Neural cell (in vitro differentiated cells): ENCODE results near the gene LTB4R2. TPM values are rescaled to one million over a fixed set of nuclear protein-coding genes. Genes with fewer than 3 reads are reported as not detected.

Source experiments
- H2AFZ ChIP-seq: fragments of 200-600, 300-800 bp; sonication (generic), shearing (Covaris generic); 2 replicates; pipeline ENCODE4 v1.6.0; 2014; ENCODE audit warnings: low read depth, mild to moderate bottlenecking, antibody characterized with exemption, low read length, moderate library complexity
- H3F3A ChIP-seq: fragments of 200-600 bp; shearing (Covaris generic); 2 replicates; pipeline ENCODE4 v1.6.1; 2016; ENCODE audit warnings: mild to moderate bottlenecking, moderate library complexity, mixed read lengths, antibody characterized with exemption, low read length; ENCODE audit not compliant: insufficient read depth, poor library complexity, severe bottlenecking
- H3K27ac ChIP-seq: fragments of 200-600, 300-800 bp; sonication (generic), shearing (Covaris generic); 2 replicates; pipeline ENCODE4 v1.5.1; 2014; ENCODE audit warnings: mild to moderate bottlenecking, low read length, moderate library complexity
- H3K27me3 ChIP-seq: fragments of 300-800, 200-600 bp; sonication (generic), shearing (Covaris generic); 2 replicates; pipeline ENCODE4 v1.6.0; 2014; ENCODE audit warnings: mild to moderate bottlenecking, low read depth, low read length, moderate library complexity; ENCODE audit not compliant: insufficient read depth
- H3K36me3 ChIP-seq: fragments of 300-800, 200-600 bp; sonication (generic), shearing (Covaris generic); 2 replicates; pipeline ENCODE4 v1.5.1; 2014; ENCODE audit warnings: mild to moderate bottlenecking, antibody characterized with exemption, low read length, moderate library complexity; ENCODE audit not compliant: insufficient read depth
- H3K4me2 ChIP-seq: fragments of 300-800, 200-600 bp; sonication (generic), shearing (Covaris generic); 2 replicates; pipeline ENCODE4 v1.6.0; 2014; ENCODE audit warnings: mild to moderate bottlenecking, low read length
- H3K4me3 ChIP-seq: fragments of 300-800, 200-600 bp; sonication (generic), shearing (Covaris generic); 2 replicates; pipeline ENCODE4 v1.5.1; 2014; ENCODE audit warnings: mild to moderate bottlenecking, low read length, moderate library complexity
- H3K79me2 ChIP-seq: fragments of 200-600 bp; shearing (Covaris generic); replicated peaks from 2 replicates; pipeline ENCODE4 v1.6.0; 2014; ENCODE audit warnings: mild to moderate bottlenecking, low read length, moderate library complexity; ENCODE audit not compliant: insufficient read depth
- H3K9ac ChIP-seq: fragments of 300-800, 200-600 bp; sonication (generic), shearing (Covaris generic); 2 replicates; pipeline ENCODE4 v1.6.1; 2016; ENCODE audit warnings: mild to moderate bottlenecking, low read length, mixed read lengths
- H3K9me2 ChIP-seq: fragments of 200-600 bp; shearing (Covaris generic); 2 replicates; pipeline ENCODE4 v1.6.1; 2016; ENCODE audit warnings: mild to moderate bottlenecking, low read length, mixed read lengths; ENCODE audit not compliant: insufficient read depth
- H3K9me3 ChIP-seq: fragments of 200-600, 300-800 bp; sonication (generic), shearing (Covaris generic); 2 replicates; pipeline ENCODE4 v1.6.1; 2016; ENCODE audit warnings: mild to moderate bottlenecking, mixed run types, low read length, moderate library complexity, mixed read lengths
- H4K20me1 ChIP-seq: fragments of 200-600 bp; shearing (Covaris generic); 2 replicates; pipeline ENCODE4 v1.6.1; 2016; ENCODE audit warnings: mild to moderate bottlenecking, mixed run types; ENCODE audit not compliant: insufficient read depth
- CTCF ChIP-seq: fragments of 450-650 bp; IDR thresholded peaks from 2 replicates; pipeline ENCODE4 v1.5.1; 2014; ENCODE audit warnings: antibody characterized with exemption, mild to moderate bottlenecking, moderate library complexity; ENCODE audit not compliant: poor library complexity, severe bottlenecking
- EP300 ChIP-seq: fragments of 450-650 bp; conservative IDR thresholded peaks from 2 replicates; pipeline ENCODE4 v1.6.1; 2014; ENCODE audit warnings: antibody characterized with exemption, mild to moderate bottlenecking, moderate library complexity; ENCODE audit not compliant: poor library complexity, severe bottlenecking
- EZH2 ChIP-seq: fragments of 200-600, 300-800 bp; shearing (Covaris generic), sonication (generic); IDR thresholded peaks from 2 replicates; pipeline ENCODE4 v1.6.1; 2014; ENCODE audit warnings: antibody characterized with exemption, low read length, borderline replicate concordance, mild to moderate bottlenecking; ENCODE audit not compliant: insufficient read depth, poor library complexity, severe bottlenecking
- MXI1 ChIP-seq: fragments of 450-650 bp; conservative IDR thresholded peaks from 2 replicates; pipeline ENCODE4 v1.6.1; 2014; ENCODE audit warnings: antibody characterized with exemption, mild to moderate bottlenecking; ENCODE audit not compliant: poor library complexity, severe bottlenecking
- POLR2AphosphoS5 ChIP-seq: IDR thresholded peaks from 2 replicates; pipeline ENCODE4 v1.6.1; 2012
- RAD21 ChIP-seq: fragments of 450-650 bp; conservative IDR thresholded peaks from 2 replicates; pipeline ENCODE4 v1.6.1; 2014; ENCODE audit warnings: antibody characterized with exemption, mild to moderate bottlenecking, moderate library complexity
- REST ChIP-seq: IDR thresholded peaks from 2 replicates; pipeline ENCODE4 v1.6.1; 2012; ENCODE audit warnings: borderline replicate concordance
- SMC3 ChIP-seq: fragments of 450-650 bp; conservative IDR thresholded peaks from 2 replicates; pipeline ENCODE4 v1.6.1; 2014; ENCODE audit warnings: antibody characterized with exemption, mild to moderate bottlenecking, moderate library complexity; ENCODE audit not compliant: poor library complexity
- TAF1 ChIP-seq: IDR thresholded peaks from 2 replicates; pipeline ENCODE4 v1.6.1; 2012; ENCODE audit warnings: low read depth
- polyA plus RNA-seq: library from polyadenylated mRNA; depleted of rRNA; stranded (reverse); fragments of >200 nt; gene quantifications from 2 replicates; pipeline ENCODE4 v1.2.3, GENCODE V29; 2014

The LTB4R2 gene
- polyA plus RNA-seq, 1 donor from 2014 or later = 5.0 TPM

DNA sequence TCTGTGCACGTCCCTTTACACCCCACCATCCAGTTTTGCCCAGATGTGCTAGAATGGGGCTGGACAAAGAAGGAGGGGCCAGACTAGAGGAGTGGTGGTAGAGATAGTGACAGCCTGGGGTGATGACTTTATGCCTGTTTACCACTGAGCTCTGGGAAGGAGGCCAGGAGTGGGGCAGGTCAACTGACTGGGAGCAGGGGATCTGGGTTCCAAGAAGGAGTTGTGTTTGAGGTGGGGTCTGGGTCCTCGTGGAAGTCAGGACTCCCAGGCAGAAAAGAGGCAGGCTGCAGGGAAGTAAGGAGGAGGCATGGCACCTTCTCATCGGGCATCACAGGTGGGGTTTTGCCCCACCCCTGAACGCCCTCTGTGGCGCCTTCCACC is 315 bp downstream of the LTB4R2 start:
- Histone ChIP-seq H3K9ac (no peak overlapping the region), H3K4me2 (no peak overlapping the region), H3F3A (no peaks in the 10 kb centered on the region), H3K79me2 (no peaks in the 10 kb centered on the region), H3K36me3 (no peaks in the 10 kb centered on the region), H2AFZ (no peak overlapping the region), H4K20me1 (no peaks in the 10 kb centered on the region), H3K4me3 (no peak overlapping the region), H3K9me3 (no peaks in the 10 kb centered on the region), H3K9me2 (no peaks in the 10 kb centered on the region), H3K27ac (no peak overlapping the region), H3K27me3 (no peaks in the 10 kb centered on the region)
- TF ChIP-seq POLR2AphosphoS5 (no peak), TAF1 (no peak), CTCF (no peak), EP300 (no peak), REST (no peak), MXI1 (no peak), SMC3 (no peak), RAD21 (no peak), EZH2 (no peak)

- Histone ChIP-seq H3K9me3 (no peaks in the 10 kb centered on the region), H3K79me2 (no peaks in the 10 kb centered on the region), H2AFZ (no peak within 1 kb of the TSS), H3K27ac (no peak within 1 kb of the TSS), H3F3A (no peaks in the 10 kb centered on the region), H3K27me3 (no peaks in the 10 kb centered on the region), H3K36me3 (no peaks in the 10 kb centered on the region), H3K9ac (no peak within 1 kb of the TSS), H3K4me3 (no peak within 1 kb of the TSS), H4K20me1 (no peaks in the 10 kb centered on the region), H3K9me2 (no peaks in the 10 kb centered on the region), H3K4me2 (no peak within 1 kb of the TSS)
- no peak for TF ChIP-seq RAD21
- no peak for TF ChIP-seq EP300
- TF ChIP-seq POLR2AphosphoS5 = no peak
- no peak for TF ChIP-seq TAF1
- no peak for TF ChIP-seq MXI1
- no peak for TF ChIP-seq REST
- TF ChIP-seq EZH2 = no peak
- TF ChIP-seq SMC3 = no peak
- TF ChIP-seq CTCF = no peak
Measured at GRCh38 chr14:24310646-24311604, 985 bp downstream of the LTB4R2 start, which contains the start of gene LTB4R. TSS of gene LTB4R (plus strand) at chr14:24311502. CDS start at chr14:24315652, 4,150 bp downstream.
